Neuronal stem cell (in vitro differentiated cells): ENCODE results near the gene CBX3.
"Not testable (repeated sequence)": the region's sequence is repeated elsewhere in the genome, so short reads cannot be mapped to it uniquely, and the experiment has no call there.

Source experiments
- DNase-seq: peaks from one replicate; pipeline ENCODE4 v3.0.0-alpha.2; 2013; ENCODE audit warnings: low spot score
- H2AFZ ChIP-seq: one replicate; pipeline ENCODE4 v1.6.1; 2013; ENCODE audit warnings: mild to moderate bottlenecking, low read length, inconsistent platforms
- H2AK5ac ChIP-seq: 2 replicates; pipeline ENCODE4 v1.6.1; 2013; ENCODE audit warnings: low read depth, mild to moderate bottlenecking, inconsistent platforms, low read length, moderate library complexity, mixed read lengths
- H2BK120ac ChIP-seq: 2 replicates; pipeline ENCODE4 v1.6.1; 2013; ENCODE audit warnings: low read depth, mild to moderate bottlenecking, inconsistent platforms, low read length, moderate library complexity, mixed read lengths
- H2BK12ac ChIP-seq: one replicate; pipeline ENCODE4 v1.6.1; 2013; ENCODE audit warnings: low read length, inconsistent platforms
- H2BK15ac ChIP-seq: 2 replicates; pipeline ENCODE4 v1.6.1; 2013; ENCODE audit warnings: mild to moderate bottlenecking, low read length, inconsistent platforms, mixed read lengths
- H2BK5ac ChIP-seq: one replicate; pipeline ENCODE4 v1.6.1; 2013; ENCODE audit warnings: inconsistent platforms, mild to moderate bottlenecking, low read length, moderate library complexity
- H3K14ac ChIP-seq: one replicate; pipeline ENCODE4 v1.6.1; 2013; ENCODE audit warnings: low read length, inconsistent platforms
- H3K18ac ChIP-seq: 2 replicates; pipeline ENCODE4 v1.6.1; 2013; ENCODE audit warnings: low read length, inconsistent platforms
- H3K23ac ChIP-seq: 2 replicates; pipeline ENCODE4 v1.6.1; 2013; ENCODE audit warnings: low read depth, mild to moderate bottlenecking, mixed read lengths, low read length, inconsistent platforms; ENCODE audit not compliant: poor library complexity
- H3K27ac ChIP-seq: replicated peaks from 3 replicates; pipeline ENCODE4 v1.5.1; 2013; ENCODE audit warnings: low read length, inconsistent platforms
- H3K27me3 ChIP-seq, 3 experiments: 2 replicates each; pipeline ENCODE4 v1.6.1; 2013; ENCODE audit warnings: low read length in 3 of 3, mild to moderate bottlenecking in 2 of 3, inconsistent platforms in 1 of 3, low read depth in 1 of 3, mixed read lengths in 1 of 3, moderate library complexity in 1 of 3; ENCODE audit not compliant: control insufficient read depth in 3 of 3, insufficient read depth in 3 of 3
- H3K36me3 ChIP-seq, 2 donors: replicated peaks in 1 of 2; 2 replicates each; pipeline ENCODE4 v1.6.1; 2013; ENCODE audit warnings: low read length in 2 of 2; ENCODE audit not compliant: control insufficient read depth in 2 of 2, insufficient read depth in 2 of 2
- H3K4ac ChIP-seq: 2 replicates; pipeline ENCODE4 v1.6.1; 2013; ENCODE audit warnings: inconsistent platforms, mild to moderate bottlenecking, low read length, moderate library complexity
- H3K4me1 ChIP-seq, 2 donors: 1 replicate in 1 of 2; 2 replicates in 1 of 2; pipeline ENCODE4 v1.6.1; 2013; ENCODE audit warnings: low read length in 2 of 2, low read depth in 1 of 2; ENCODE audit not compliant: control insufficient read depth in 2 of 2, insufficient read depth in 1 of 2
- H3K4me2 ChIP-seq: one replicate; pipeline ENCODE4 v1.6.1; 2013; ENCODE audit warnings: mild to moderate bottlenecking, low read length, inconsistent platforms; ENCODE audit not compliant: insufficient read depth, poor library complexity, severe bottlenecking
- H3K4me3 ChIP-seq, 2 donors: 2 replicates each; pipeline ENCODE4 v1.5.1; 2013; ENCODE audit warnings: low read length in 2 of 2, mild to moderate bottlenecking in 2 of 2, inconsistent platforms in 1 of 2, moderate library complexity in 1 of 2
- H3K79me1 ChIP-seq: one replicate; pipeline ENCODE4 v1.6.1; 2013; ENCODE audit warnings: low read depth, mild to moderate bottlenecking, inconsistent platforms, low read length, moderate library complexity
- H3K9ac ChIP-seq: one replicate; pipeline ENCODE4 v1.6.1; 2013; ENCODE audit warnings: mild to moderate bottlenecking, low read depth, low read length, inconsistent platforms; ENCODE audit not compliant: poor library complexity
- H3K9me3 ChIP-seq, 2 donors: replicated peaks in 1 of 2; 2 replicates each; pipeline versions ENCODE3 to v1.6.1; 2013; ENCODE audit warnings: low read length in 2 of 2, mild to moderate bottlenecking in 2 of 2, inconsistent platforms in 1 of 2, low read depth in 1 of 2, mixed read lengths in 1 of 2, moderate library complexity in 1 of 2; ENCODE audit not compliant: control insufficient read depth in 2 of 2, insufficient read depth in 1 of 2
- H4K8ac ChIP-seq: one replicate; pipeline ENCODE4 v1.6.1; 2013; ENCODE audit warnings: low read depth, mild to moderate bottlenecking, inconsistent platforms, low read length, moderate library complexity
- H4K91ac ChIP-seq: one replicate; pipeline ENCODE4 v1.6.1; 2013; ENCODE audit warnings: low read length, low read depth, mild to moderate bottlenecking, inconsistent platforms; ENCODE audit not compliant: poor library complexity
- WGBS, 2 donors: extraction: QIAGEN DNeasy Blood & Tissue Kit; methylation state at CpG; one replicate each; pipeline ENCODE4 v1.1.7; 2013; ENCODE audit warnings: missing lambda C conversion rate in 2 of 2, mixed read lengths in 1 of 2; ENCODE audit not compliant: insufficient read length in 2 of 2, insufficient replicate concordance in 1 of 2; ENCODE audit errors: extremely low coverage in 2 of 2; 5-methylcytosine and 5-hydroxymethylcytosine counted together

The CBX3 gene

DNA sequence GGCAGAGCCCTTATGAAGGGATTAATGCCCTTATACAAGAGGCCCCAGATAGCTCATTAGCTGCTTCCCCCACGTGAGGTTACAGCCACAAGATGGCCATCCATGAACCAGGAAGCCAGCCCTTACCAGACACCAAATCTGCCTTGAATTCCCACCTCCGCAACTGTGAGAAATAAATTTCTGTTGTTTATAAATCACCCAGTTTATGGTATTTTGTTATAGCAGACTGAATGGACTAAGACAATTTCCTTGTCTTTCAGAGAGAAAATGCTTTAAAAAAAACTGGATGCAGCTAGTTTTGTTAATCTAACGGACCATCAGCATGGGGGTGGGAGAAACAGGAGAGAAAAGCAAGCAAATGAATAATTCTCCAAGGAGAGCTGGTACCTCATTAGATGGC lies 36.5 kb downstream of the CBX3 start:
- H3K14ac ChIP-seq = no peak overlapping the region
- H2BK15ac ChIP-seq = no peak overlapping the region
- H3K36me3 ChIP-seq = no peaks in the 10 kb centered on the region
- H3K9ac ChIP-seq = no peak overlapping the region
- no peaks in the 10 kb centered on the region for H3K79me1 ChIP-seq
- H4K8ac ChIP-seq = no peak overlapping the region
- no peaks in the 10 kb centered on the region for H3K9me3 ChIP-seq
- no peak for DNase-seq
- no peak overlapping the region for H3K4me2 ChIP-seq
- H3K4me1 ChIP-seq = no peaks in the 10 kb centered on the region
- no peak overlapping the region for H2BK12ac ChIP-seq
- peaks cover 0 to 10% (median 0%) of the 10 kb centered on the region in 3 experiments for H3K27me3 ChIP-seq
- H2BK120ac ChIP-seq = no peak overlapping the region
- H4K91ac ChIP-seq = no peak overlapping the region
- no peak overlapping the region for H3K27ac ChIP-seq
- no peak overlapping the region for H3K4ac ChIP-seq
- no peak overlapping the region for H2AFZ ChIP-seq
- H3K23ac ChIP-seq = no peak overlapping the region
- no peak overlapping the region for H3K18ac ChIP-seq
- no peak overlapping the region for H2BK5ac ChIP-seq
- WGBS, 2 donors = no CpG with 5 or more reads among the region's 3 CpGs
- H2AK5ac ChIP-seq = no peak overlapping the region
- H3K4me3 ChIP-seq = no peak overlapping the region

DNA sequence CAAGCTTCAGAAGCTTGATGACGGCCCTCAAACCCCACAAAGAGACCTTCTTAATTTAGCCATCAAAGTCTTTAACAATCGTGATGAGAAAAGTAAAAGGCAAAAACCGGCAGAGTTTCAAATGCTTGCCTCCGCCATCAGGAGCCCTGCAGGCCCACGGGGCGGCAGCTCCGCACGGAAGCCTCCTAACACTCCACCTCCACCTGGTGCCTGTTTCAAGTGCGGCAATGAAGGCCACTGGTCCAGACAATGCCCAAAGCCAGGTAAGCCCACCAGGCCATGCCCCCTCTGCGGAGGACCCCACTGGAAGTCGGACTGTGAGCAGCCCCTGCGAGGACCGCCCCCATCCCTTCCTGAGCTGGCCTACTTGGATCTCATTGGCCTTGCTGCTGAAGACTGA lies 43.6 kb downstream of the CBX3 start:
- Histone ChIP-seq H3K14ac (no peak overlapping the region), H2BK12ac (no peak overlapping the region), H2BK15ac (no peak overlapping the region), H3K23ac (no peak overlapping the region), H3K18ac (no peak overlapping the region), H3K9me3 (no peaks in the 10 kb centered on the region), H3K4me3 (no peak overlapping the region), H3K9ac (no peak overlapping the region), H3K4me1 (no peaks in the 10 kb centered on the region), H2AK5ac (no peak overlapping the region), H4K91ac (no peak overlapping the region), H2BK5ac (no peak overlapping the region), H3K4me2 (no peak overlapping the region), H2BK120ac (no peak overlapping the region), H3K27ac (no peak overlapping the region), H3K27me3 (peaks cover 0 to 12% (median 0%) of the 10 kb centered on the region in 3 experiments), H3K36me3 (no peaks in the 10 kb centered on the region), H4K8ac (no peak overlapping the region), H3K4ac (no peak overlapping the region), H2AFZ (no peak overlapping the region), H3K79me1 (no peaks in the 10 kb centered on the region)
- no peak for DNase-seq
- no CpG with 5 or more reads among the region's 13 CpGs for WGBS, 2 donors

GRCh38 chr7:26250239-26250638 lies 48.7 kb downstream of the CBX3 start:
- Histone ChIP-seq H2AK5ac (no peak overlapping the region), H2AFZ (peak overlapping the region; percentile 27), H3K79me1 (no peaks in the 10 kb centered on the region), H3K4me3 (no peak overlapping the region), H3K18ac (no peak overlapping the region), H2BK5ac (no peak overlapping the region), H3K27me3 (peaks cover 0 to 9% (median 0%) of the 10 kb centered on the region in 3 experiments), H3K9ac (no peak overlapping the region), H3K36me3 (no peaks in the 10 kb centered on the region), H3K14ac (no peak overlapping the region), H2BK15ac (no peak overlapping the region), H3K23ac (no peak overlapping the region), H2BK120ac (no peak overlapping the region), H4K91ac (no peak overlapping the region), H3K4me1 (no peaks in the 10 kb centered on the region), H3K4ac (no peak overlapping the region), H3K9me3 (no peaks in the 10 kb centered on the region), H2BK12ac (no peak overlapping the region), H3K4me2 (no peak overlapping the region), H3K27ac (no peak overlapping the region), H4K8ac (no peak overlapping the region)
- no CpG with 5 or more reads among the region's 12 CpGs for WGBS, 2 donors
- no peak for DNase-seq

DNA sequence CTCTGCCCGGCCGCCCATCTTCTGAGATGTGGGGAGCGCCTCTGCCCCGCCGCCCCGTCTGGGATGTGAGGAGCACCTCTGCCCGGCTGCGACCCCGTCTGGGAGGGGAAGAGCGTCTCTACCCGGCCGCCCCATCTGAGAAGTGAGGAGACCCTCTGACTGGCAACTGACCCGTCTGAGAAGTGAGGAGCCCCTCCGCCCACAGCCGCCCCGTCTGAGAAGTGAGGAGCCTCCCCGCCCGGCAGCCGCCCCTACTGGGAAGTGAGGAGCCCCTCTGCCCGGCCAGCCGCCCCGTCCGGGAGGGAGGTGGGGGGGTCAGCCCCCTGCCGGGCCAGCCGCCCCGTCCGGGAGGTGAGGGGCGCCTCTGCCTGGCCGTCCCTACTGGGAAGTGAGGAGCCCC lies 60.3 kb downstream of the CBX3 start:
- not testable (repeated sequence) for H3K27ac ChIP-seq, H2BK12ac ChIP-seq, H4K8ac ChIP-seq, H2AK5ac ChIP-seq, H3K36me3 ChIP-seq, H3K4me3 ChIP-seq, H2BK5ac ChIP-seq, H4K91ac ChIP-seq, H3K14ac ChIP-seq, H3K79me1 ChIP-seq, H3K23ac ChIP-seq, H2BK120ac ChIP-seq, H3K9ac ChIP-seq, H3K27me3 ChIP-seq, H3K9me3 ChIP-seq, H3K4me1 ChIP-seq, H3K4ac ChIP-seq, H3K4me2 ChIP-seq, H2BK15ac ChIP-seq, H2AFZ ChIP-seq, H3K18ac ChIP-seq, DNase-seq
- WGBS, 2 donors = no CpG with 5 or more reads among the region's 29 CpGs
